GM12801 (cell line): ENCODE measurements around the gene ATAD5.

ENCODE experiments used
- TF ChIP-seq, protein P1 (sequence below): IDR thresholded peaks from one replicate; pipeline ENCODE4 v1.5.1; 2011; ENCODE audit warnings: control low read depth; ENCODE audit not compliant: insufficient read length; ENCODE audit errors: extremely low read depth

Gene ATAD5

DNA sequence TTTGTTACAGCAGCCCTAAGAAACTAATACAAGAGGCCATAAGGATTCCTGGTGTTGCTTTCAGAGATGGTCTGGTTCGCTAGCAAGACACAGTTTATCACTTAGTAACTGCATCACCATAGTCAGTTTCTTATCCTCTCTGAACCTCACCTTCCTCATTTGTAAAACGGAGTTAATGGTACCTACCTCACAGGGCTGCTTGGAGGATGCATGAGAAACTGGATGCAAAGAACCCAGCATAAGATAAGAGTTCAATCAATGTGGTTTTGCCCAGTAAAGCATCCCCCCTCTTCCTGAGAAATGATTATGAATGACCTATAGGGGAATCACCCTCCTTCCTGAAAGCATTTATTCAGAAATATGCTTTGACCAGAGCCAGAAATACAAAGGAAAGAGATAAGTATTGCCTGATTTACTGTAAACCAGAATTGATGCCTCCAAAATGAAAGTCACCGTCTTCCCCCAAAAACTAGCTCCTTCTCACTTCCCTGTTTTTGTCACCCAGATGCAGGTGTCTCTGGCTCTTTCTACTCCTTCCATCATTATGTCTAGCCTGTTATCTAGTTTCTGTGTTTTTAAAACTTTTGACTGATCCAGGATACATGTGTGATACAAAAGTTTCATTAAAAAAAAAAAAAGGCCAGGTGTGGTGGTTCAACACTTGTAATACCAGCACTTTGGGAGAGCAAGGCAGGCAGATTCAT lies 77.1 kb downstream of the ATAD5 start:
- TF ChIP-seq, protein P1, sequence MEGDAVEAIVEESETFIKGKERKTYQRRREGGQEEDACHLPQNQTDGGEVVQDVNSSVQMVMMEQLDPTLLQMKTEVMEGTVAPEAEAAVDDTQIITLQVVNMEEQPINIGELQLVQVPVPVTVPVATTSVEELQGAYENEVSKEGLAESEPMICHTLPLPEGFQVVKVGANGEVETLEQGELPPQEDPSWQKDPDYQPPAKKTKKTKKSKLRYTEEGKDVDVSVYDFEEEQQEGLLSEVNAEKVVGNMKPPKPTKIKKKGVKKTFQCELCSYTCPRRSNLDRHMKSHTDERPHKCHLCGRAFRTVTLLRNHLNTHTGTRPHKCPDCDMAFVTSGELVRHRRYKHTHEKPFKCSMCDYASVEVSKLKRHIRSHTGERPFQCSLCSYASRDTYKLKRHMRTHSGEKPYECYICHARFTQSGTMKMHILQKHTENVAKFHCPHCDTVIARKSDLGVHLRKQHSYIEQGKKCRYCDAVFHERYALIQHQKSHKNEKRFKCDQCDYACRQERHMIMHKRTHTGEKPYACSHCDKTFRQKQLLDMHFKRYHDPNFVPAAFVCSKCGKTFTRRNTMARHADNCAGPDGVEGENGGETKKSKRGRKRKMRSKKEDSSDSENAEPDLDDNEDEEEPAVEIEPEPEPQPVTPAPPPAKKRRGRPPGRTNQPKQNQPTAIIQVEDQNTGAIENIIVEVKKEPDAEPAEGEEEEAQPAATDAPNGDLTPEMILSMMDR = no peak

DNA sequence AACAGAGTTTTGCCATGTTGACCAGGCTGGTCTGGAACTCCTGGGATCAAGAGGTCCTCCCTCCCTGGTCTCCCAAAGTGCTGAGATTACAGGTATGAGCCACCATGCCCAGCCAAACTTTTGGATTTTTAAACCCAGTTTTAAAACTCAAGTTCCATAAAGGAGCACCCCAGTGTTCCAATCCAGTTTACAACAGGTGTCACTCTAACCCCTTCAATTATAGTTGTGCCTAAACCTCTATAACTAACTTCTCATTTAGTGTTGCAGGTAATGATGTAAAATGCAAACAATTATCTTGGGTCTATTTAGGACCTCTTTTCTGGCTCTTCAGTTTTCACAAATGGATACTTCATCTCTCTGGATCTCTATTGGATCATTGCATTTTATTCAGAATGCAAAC lies 82.2 kb downstream of the ATAD5 start:
- TF ChIP-seq, protein P1 = no peak

DNA sequence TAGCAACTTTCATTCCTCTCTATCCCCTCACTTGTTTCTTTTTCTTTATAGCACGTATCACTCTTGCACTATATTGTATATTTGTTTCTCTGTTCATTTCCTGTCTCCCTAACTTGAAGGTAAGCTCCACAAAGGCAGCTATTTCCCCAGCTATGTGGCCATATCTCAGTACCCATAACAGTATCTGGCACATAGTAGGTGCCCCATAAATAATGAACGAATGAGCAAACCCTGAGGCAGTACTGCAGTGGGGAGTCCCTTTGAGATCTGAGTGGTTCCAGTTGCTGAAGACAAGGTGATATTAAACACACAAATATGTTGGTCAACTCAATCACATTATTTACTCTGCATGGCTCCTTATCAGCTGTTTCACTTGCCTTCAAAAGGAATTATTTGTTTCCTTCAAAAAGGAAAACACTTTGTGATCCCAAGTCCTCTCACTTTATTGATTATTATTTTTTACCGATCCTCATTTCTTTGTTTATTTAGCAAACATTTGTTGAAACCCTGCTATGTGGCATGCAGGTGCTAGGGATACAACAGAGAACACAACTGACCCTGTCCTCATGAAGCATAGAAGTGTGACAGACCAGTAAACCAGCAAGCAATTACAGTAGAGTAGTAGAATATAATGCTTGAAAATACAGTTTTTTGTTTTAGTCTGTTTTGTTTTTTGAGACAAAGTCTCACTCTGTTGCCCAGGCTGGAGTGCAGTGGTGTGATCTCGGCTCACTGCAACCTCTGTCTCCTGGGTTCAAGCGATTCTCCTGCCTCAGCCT lies 84.3 kb downstream of the ATAD5 start:
- TF ChIP-seq, protein P1 = no peak

DNA sequence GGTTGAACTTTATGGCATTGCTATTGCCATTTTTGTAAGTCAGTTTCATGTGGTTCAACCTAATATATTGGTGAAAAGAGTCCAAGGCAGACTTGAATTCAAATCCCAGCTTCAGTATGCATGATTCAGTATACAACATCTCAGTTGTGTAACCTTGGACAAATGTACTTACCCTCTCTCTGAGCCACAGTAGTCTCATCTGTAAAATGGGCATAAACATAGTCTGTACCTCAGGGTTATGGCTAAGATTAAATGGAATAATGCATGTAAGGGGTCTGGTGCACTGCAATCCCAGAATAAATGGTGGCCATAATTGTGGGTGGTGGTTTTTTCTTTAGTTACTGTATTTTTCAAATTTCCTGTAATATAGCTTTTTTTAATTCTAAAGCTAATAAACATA lies 85.3 kb downstream of the ATAD5 start:
- TF ChIP-seq, protein P1 = no peak

DNA sequence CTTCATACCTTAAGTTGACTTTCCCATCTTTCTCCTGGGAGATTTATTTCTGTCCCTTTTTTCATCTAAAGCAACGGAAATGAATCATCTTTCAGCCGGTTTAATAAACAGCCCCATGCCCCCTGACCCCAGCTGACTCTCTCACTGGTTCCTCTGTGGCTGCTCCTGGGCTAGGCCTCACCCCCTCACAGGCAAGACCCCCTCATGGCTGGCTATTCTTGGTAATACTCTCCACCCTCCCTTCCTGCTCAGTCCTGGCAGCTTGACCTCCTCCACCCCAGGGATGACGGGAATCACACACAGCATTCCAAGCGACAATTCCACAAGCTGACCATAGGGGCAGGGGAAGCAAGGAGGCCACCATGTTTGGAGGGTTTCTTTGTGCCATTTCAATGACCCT lies 88.5 kb downstream of the ATAD5 start:
- TF ChIP-seq, protein P1 = no peak

DNA sequence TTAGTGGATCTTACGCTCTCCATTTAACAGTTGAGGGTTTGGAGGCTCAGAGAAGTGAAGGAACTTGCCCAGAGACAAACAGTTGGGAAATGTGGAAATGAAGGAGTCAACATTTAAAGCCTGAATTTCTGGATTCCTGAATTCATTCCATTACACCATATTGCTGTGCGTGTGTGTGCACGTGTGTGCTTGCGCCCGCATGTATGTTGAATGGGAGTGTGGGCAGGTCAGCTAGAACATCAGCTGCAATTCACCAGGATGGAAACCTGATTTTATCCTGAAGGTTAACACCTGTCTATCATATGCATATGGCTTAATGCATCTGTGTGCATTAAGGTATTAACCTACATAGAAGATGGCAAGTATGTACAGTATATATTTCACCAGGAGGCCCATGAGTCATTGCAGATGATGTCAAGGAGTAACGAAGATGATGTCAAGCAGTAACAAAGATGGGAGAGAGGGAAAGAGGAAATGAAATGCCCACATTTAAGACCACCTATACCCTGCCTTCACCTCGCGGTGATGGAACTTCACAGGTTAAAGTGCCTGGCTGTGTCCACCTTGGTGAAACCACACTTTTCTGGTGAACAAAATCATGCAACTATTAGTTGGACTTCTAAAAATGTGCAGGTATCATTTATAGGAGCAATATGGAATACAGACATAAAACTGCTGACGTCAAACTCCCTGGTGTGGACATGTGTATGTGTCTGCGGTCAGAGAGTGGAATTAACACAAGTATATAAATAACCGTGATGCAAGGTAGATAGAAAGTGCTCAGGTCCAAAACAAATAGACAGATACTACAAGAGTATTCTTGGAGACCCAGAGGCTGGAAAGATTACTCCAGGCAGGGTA lies 89.1 kb downstream of the ATAD5 start:
- TF ChIP-seq, protein P1 = no peak
